H9 (cell line): ENCODE measurements around the gene ANK2. TPM values are rescaled to one million over a fixed set of nuclear protein-coding genes. Genes with fewer than 3 reads are reported as not detected.

Source experiments
- DNase-seq: peaks from one replicate; pipeline ENCODE4 v3.0.0-alpha.2; 2017
- H2AFZ ChIP-seq: one replicate; pipeline ENCODE4 v1.6.1; 2013; ENCODE audit warnings: mild to moderate bottlenecking, low read length, control low read depth, moderate library complexity
- H2AK5ac ChIP-seq: 2 replicates; pipeline ENCODE4 v1.6.1; 2013; ENCODE audit warnings: low read length, control low read depth, mixed read lengths; ENCODE audit not compliant: insufficient read length
- H2BK120ac ChIP-seq: one replicate; pipeline ENCODE4 v1.6.1; 2013; ENCODE audit warnings: low read depth, mild to moderate bottlenecking, low read length, control low read depth, inconsistent platforms; ENCODE audit not compliant: poor library complexity, severe bottlenecking
- H2BK12ac ChIP-seq: 2 replicates; pipeline ENCODE4 v1.6.1; 2013; ENCODE audit warnings: low read length, control low read depth, mixed read lengths, low read depth; ENCODE audit not compliant: insufficient read length
- H2BK15ac ChIP-seq: 2 replicates; pipeline ENCODE4 v1.6.1; 2013; ENCODE audit warnings: low read depth, low read length, control low read depth
- H2BK20ac ChIP-seq: one replicate; pipeline ENCODE4 v1.6.1; 2013; ENCODE audit warnings: low read depth, mild to moderate bottlenecking, low read length, control low read depth, inconsistent platforms; ENCODE audit not compliant: poor library complexity, severe bottlenecking
- H2BK5ac ChIP-seq: 2 replicates; pipeline ENCODE4 v1.6.1; 2013; ENCODE audit warnings: low read length, control low read depth, mixed read lengths; ENCODE audit not compliant: insufficient read length
- H3K14ac ChIP-seq: 2 replicates; pipeline ENCODE4 v1.6.1; 2013; ENCODE audit warnings: low read length, control low read depth; ENCODE audit not compliant: insufficient read depth
- H3K18ac ChIP-seq: 2 replicates; pipeline ENCODE4 v1.6.1; 2013; ENCODE audit warnings: low read depth, mild to moderate bottlenecking, mixed read lengths, low read length, control low read depth; ENCODE audit not compliant: insufficient read length
- H3K23ac ChIP-seq: 2 replicates; pipeline ENCODE4 v1.6.1; 2013; ENCODE audit warnings: low read length, control low read depth, mixed read lengths, low read depth; ENCODE audit not compliant: insufficient read length
- H3K23me2 ChIP-seq: 2 replicates; pipeline ENCODE4 v1.6.1; 2013; ENCODE audit warnings: low read depth, mild to moderate bottlenecking, mixed read lengths, low read length, control low read depth; ENCODE audit not compliant: insufficient read length, poor library complexity, severe bottlenecking
- H3K27ac ChIP-seq: 2 replicates; pipeline ENCODE4 v1.5.1; 2013; ENCODE audit warnings: low read length, control low read depth, mixed read lengths, low read depth; ENCODE audit not compliant: insufficient read length
- H3K27me3 ChIP-seq: 2 replicates; pipeline ENCODE4 v1.6.1; 2013; ENCODE audit warnings: low read length, control low read depth, inconsistent platforms; ENCODE audit not compliant: insufficient read depth
- H3K4ac ChIP-seq: 2 replicates; pipeline ENCODE4 v1.6.1; 2013; ENCODE audit warnings: low read depth, mild to moderate bottlenecking, control low read depth, inconsistent platforms, low read length, moderate library complexity
- H3K4me1 ChIP-seq: 2 replicates; pipeline ENCODE4 v1.6.1; 2013; ENCODE audit warnings: low read length, control low read depth, inconsistent platforms; ENCODE audit not compliant: insufficient read depth
- H3K4me2 ChIP-seq: 2 replicates; pipeline ENCODE4 v1.6.1; 2013; ENCODE audit warnings: low read length, control low read depth, mixed read lengths; ENCODE audit not compliant: insufficient read length, insufficient read depth
- H3K56ac ChIP-seq: 2 replicates; pipeline ENCODE4 v1.6.1; 2013; ENCODE audit warnings: low read depth, mild to moderate bottlenecking, mixed read lengths, low read length, control low read depth; ENCODE audit not compliant: insufficient read length
- H3K79me1 ChIP-seq: 2 replicates; pipeline ENCODE4 v1.6.1; 2013; ENCODE audit warnings: low read depth, mild to moderate bottlenecking, moderate library complexity, low read length, control low read depth, inconsistent platforms; ENCODE audit not compliant: insufficient read depth, poor library complexity, severe bottlenecking
- H3K79me2 ChIP-seq: 2 replicates; pipeline ENCODE4 v1.6.1; 2013; ENCODE audit warnings: low read length, control low read depth, inconsistent platforms; ENCODE audit not compliant: insufficient read depth
- H3K9ac ChIP-seq: 2 replicates; pipeline ENCODE4 v1.6.1; 2013; ENCODE audit warnings: low read length, control low read depth, mixed read lengths; ENCODE audit not compliant: insufficient read length; ENCODE audit errors: extremely low read depth
- H3K9me3 ChIP-seq: one replicate; pipeline ENCODE4 v1.6.1; 2013; ENCODE audit warnings: low read depth, low read length, inconsistent platforms; ENCODE audit not compliant: control insufficient read depth
- H3T11ph ChIP-seq: one replicate; pipeline ENCODE4 v1.6.1; 2013; ENCODE audit warnings: mild to moderate bottlenecking, low read length, control low read depth, inconsistent platforms
- H4K20me1 ChIP-seq: one replicate; pipeline ENCODE4 v1.6.1; 2013; ENCODE audit not compliant: control insufficient read depth, insufficient read length, insufficient read depth
- H4K5ac ChIP-seq: 2 replicates; pipeline ENCODE4 v1.6.1; 2013; ENCODE audit warnings: low read depth, mild to moderate bottlenecking, mixed read lengths, low read length, control low read depth; ENCODE audit not compliant: insufficient read length
- H4K8ac ChIP-seq: replicated peaks from 2 replicates; pipeline ENCODE4 v1.6.1; 2013; ENCODE audit warnings: low read length, control low read depth, mixed read lengths, low read depth; ENCODE audit not compliant: insufficient read length
- H4K91ac ChIP-seq: 2 replicates; pipeline ENCODE4 v1.6.1; 2013; ENCODE audit warnings: low read depth, mild to moderate bottlenecking, moderate library complexity, mixed read lengths, low read length, control low read depth; ENCODE audit not compliant: insufficient read length
- H3K27ac Mint-ChIP-seq, 3 experiments: 2 replicates in 2 of 3; 3 replicates in 1 of 3; pipeline ENCODE4 v1.8.0; 2020 to 2021; ENCODE audit warnings: mixed read lengths in 3 of 3, mild to moderate bottlenecking in 1 of 3, moderate library complexity in 1 of 3
- H3K27me3 Mint-ChIP-seq: 2 replicates; pipeline ENCODE4 v1.8.0; 2021; ENCODE audit warnings: low read depth, mild to moderate bottlenecking, moderate library complexity, mixed read lengths
- H3K36me3 Mint-ChIP-seq, 3 experiments: 2 replicates in 2 of 3; 3 replicates in 1 of 3; pipeline ENCODE4 v1.8.0; 2020 to 2021; ENCODE audit warnings: low read depth in 3 of 3, mixed read lengths in 3 of 3; ENCODE audit not compliant: insufficient read depth in 1 of 3
- H3K4me1 Mint-ChIP-seq, 2 experiments: 2 replicates each; pipeline ENCODE4 v1.8.0; 2020; ENCODE audit warnings: mixed read lengths in 2 of 2
- H3K4me3 Mint-ChIP-seq, 2 experiments: 2 replicates in 1 of 2; 3 replicates in 1 of 2; pipeline ENCODE4 v1.8.0; 2020 to 2021; ENCODE audit warnings: mild to moderate bottlenecking in 2 of 2, mixed read lengths in 2 of 2, moderate library complexity in 1 of 2
- H3K9me3 Mint-ChIP-seq, 2 experiments: 2 replicates in 1 of 2; 3 replicates in 1 of 2; pipeline ENCODE4 v1.8.0; 2020; ENCODE audit warnings: mild to moderate bottlenecking in 2 of 2, mixed read lengths in 2 of 2, moderate library complexity in 1 of 2
- CTCF ChIP-seq: fragments of 200-600 bp; sonication (generic); conservative IDR thresholded peaks from 3 replicates; pipeline ENCODE4 v1.8.0; 2021; ENCODE audit warnings: antibody characterized with exemption, mild to moderate bottlenecking
- WGBS: extraction: QIAGEN DNeasy Blood & Tissue Kit; methylation state at CpG from one replicate; pipeline ENCODE4 v1.1.7; 2013; ENCODE audit warnings: missing lambda C conversion rate, low lambda C conversion rate, mixed read lengths; ENCODE audit not compliant: insufficient read length; ENCODE audit errors: extremely low coverage; 5-methylcytosine and 5-hydroxymethylcytosine counted together
- total RNA-seq: library from RNA; stranded (reverse); gene quantifications from 2 replicates; pipeline ENCODE4 v1.2.1, GENCODE V29; 2021

The ANK2 gene
- total RNA-seq, 1 experiment from 2014 or later, result 36.8 TPM

- no peaks in the 10 kb centered on the region for H3K79me1 ChIP-seq
- no peak overlapping the region for H2AK5ac ChIP-seq
- H4K91ac ChIP-seq, result no peak overlapping the region
- H3K79me2 ChIP-seq, result no peaks in the 10 kb centered on the region; the same call in 1 of the 2 replicates
- no peaks in the 10 kb centered on the region for H4K20me1 ChIP-seq
- H3K23me2 ChIP-seq, result no peaks in the 10 kb centered on the region
- H3K4me2 ChIP-seq, result no peak overlapping the region
- H3K27me3 Mint-ChIP-seq, result no peaks in the 10 kb centered on the region
- no peak for DNase-seq
- H3T11ph ChIP-seq, result no peak overlapping the region
- H3K4ac ChIP-seq, result no peak overlapping the region
- no peaks in the 10 kb centered on the region for H3K9me3 ChIP-seq
- no peak overlapping the region for H2BK120ac ChIP-seq
- H3K4me1 Mint-ChIP-seq, result peaks cover 0 to 3% of the 10 kb centered on the region in 2 experiments; a peak in 1 of 4 replicates
- H4K5ac ChIP-seq, result no peak overlapping the region
- no peak overlapping the region for H2BK20ac ChIP-seq
- peaks cover 0 to 15% (median 6%) of the 10 kb centered on the region in 3 experiments; a peak in 6 of 7 replicates for H3K36me3 Mint-ChIP-seq
- no peak overlapping the region for H3K56ac ChIP-seq
- H3K27ac Mint-ChIP-seq, result no peak overlapping the region
- H3K9me3 Mint-ChIP-seq, result peaks cover 0 to 5% of the 10 kb centered on the region in 2 experiments; a peak in 1 of 5 replicates
- WGBS, result no CpG with 5 or more reads among the region's 1 CpG
- no peak overlapping the region for H4K8ac ChIP-seq
- H3K14ac ChIP-seq, result no peak overlapping the region
- no peak overlapping the region for H3K27ac ChIP-seq
- no peak overlapping the region for H2BK12ac ChIP-seq
- H3K18ac ChIP-seq, result no peak overlapping the region
- H2BK15ac ChIP-seq, result no peak overlapping the region
- H3K27me3 ChIP-seq, result no peaks in the 10 kb centered on the region
- H2BK5ac ChIP-seq, result no peak overlapping the region
- no peaks in the 10 kb centered on the region for H3K4me1 ChIP-seq
- H3K9ac ChIP-seq, result no peak overlapping the region
- H3K4me3 Mint-ChIP-seq, result no peak overlapping the region
- no peak overlapping the region for H2AFZ ChIP-seq
- no peak overlapping the region for H3K23ac ChIP-seq
- no peak for TF ChIP-seq CTCF
Observed at GRCh38 chr4:113154281-113154680, 104.8 kb downstream of the ANK2 start.
